Adrenal gland (tissue), 12 donors: ENCODE results near the gene SLC12A9. TPM values are rescaled to one million over a fixed set of nuclear protein-coding genes. Genes with fewer than 3 reads are reported as not detected.

ENCODE experiments used
- DNase-seq, 7 donors: peaks; one replicate each; pipeline ENCODE4 v3.0.0-alpha.2; 2019 to 2020
- H3K27ac ChIP-seq, 5 donors: fragments of 200-600 bp; sonication (generic) in 4 of 5; 1 replicate in 3 of 5; 2 replicates in 2 of 5; pipeline versions ENCODE4 v1.5.1 to v1.8.0; 2016 to 2020; ENCODE audit warnings: mild to moderate bottlenecking in 1 of 5
- H3K27me3 ChIP-seq: fragments of 200-600 bp; 2 replicates; pipeline ENCODE4 v1.8.0; 2021
- H3K36me3 ChIP-seq, 2 donors: fragments of 200-600 bp; replicated peaks in 1 of 2; 1 replicate in 1 of 2; 2 replicates in 1 of 2; pipeline versions ENCODE4 v1.5.1 to v1.8.0; 2018 to 2022
- H3K4me1 ChIP-seq, 2 donors: fragments of 200-600 bp; replicated peaks in 1 of 2; 1 replicate in 1 of 2; 2 replicates in 1 of 2; pipeline versions ENCODE4 v1.5.1 to v1.8.0; 2018 to 2021
- H3K4me3 ChIP-seq, 4 donors: fragments of 200-600 bp; sonication (generic) in 3 of 4; one replicate each; pipeline ENCODE4 v1.5.1; 2016 to 2018
- H3K9me3 ChIP-seq, 3 donors: fragments of 200-600 bp; sonication (generic) in 1 of 3; replicated peaks in 1 of 3; 1 replicate in 2 of 3; 2 replicates in 1 of 3; pipeline versions ENCODE4 v1.5.1 to v1.8.0; 2016 to 2021
- POLR2A ChIP-seq, 2 donors: fragments of 450-650 bp; IDR thresholded peaks; one replicate each; pipeline ENCODE4 v1.6.1; 2017; ENCODE audit warnings: antibody characterized with exemption in 2 of 2, mild to moderate bottlenecking in 2 of 2, moderate library complexity in 1 of 2
- WGBS, 4 donors: extraction: QIAGEN DNeasy Blood & Tissue Kit in 2 of 4; methylation state at CpG; one replicate each; pipeline versions ENCODE4 v1.1.5 to v1.1.7; 2013 to 2017; 5-methylcytosine and 5-hydroxymethylcytosine counted together
- intact Hi-C, 2 donors: fragments of 100-400 bp; cut with DNase I; formaldehyde crosslinking; loops; one replicate each; pipeline versions ENCODE4 v1.14.1 to v1.15.0; 2022 to 2023
- polyA plus RNA-seq, 3 donors: library from polyadenylated mRNA; stranded (reverse); fragments of 200-250 nt in 2 of 3; fragments of 350-450 nt in 1 of 3; fragmentation: Illumina TruSeq in 1 of 3; extraction: RNeasy Lipid Tissue Mini Kit (QIAGEN cat#74804) in 1 of 3; gene quantifications; one replicate each; pipeline ENCODE4 v1.2.3, GENCODE V29; 2013 to 2014
- total RNA-seq, 9 donors: library from RNA; depleted of rRNA in 4 of 9; stranded (reverse); fragments of >200 nt in 4 of 9; fragments of 120-200 nt in 1 of 9; fragmentation: NEBNext Ultra II Directional in 1 of 9; extraction: Animal tissue kit (Norgen Biotek cat#: 25700) in 1 of 9; gene quantifications; one replicate each; pipeline versions ENCODE4 v1.1.0 to v1.2.4, GENCODE V29; 2013 to 2023
- TF ChIP-seq, protein P1 (sequence below), 6 experiments: fragments of 450-650 bp in 4 of 6; fragments of 200-600 bp in 2 of 6; sonication (generic) in 1 of 6; IDR thresholded peaks; 1 replicate in 5 of 6; 2 replicates in 1 of 6; pipeline versions ENCODE4 v1.5.1 to v1.8.0; 2016 to 2021; ENCODE audit warnings: antibody characterized with exemption in 6 of 6, mild to moderate bottlenecking in 2 of 6, moderate library complexity in 1 of 6
- donor health status: healthy with polysubstance abuse.
- donor health status: Bipolar disorder and iron deficiency.
- donor health status: DM: yes; HTN: yes; CAD: no.
- donor health status: DM: no; HTN: no; CAD: no.
- donor health status: DM: no; HTN: no; CAD: no.
- donor health status: DM: yes; HTN: yes; CAD: no.

The SLC12A9 gene
- total and polyA plus RNA-seq, 12 donors: 6.1 to 60.3 (median 20.2) TPM

DNA sequence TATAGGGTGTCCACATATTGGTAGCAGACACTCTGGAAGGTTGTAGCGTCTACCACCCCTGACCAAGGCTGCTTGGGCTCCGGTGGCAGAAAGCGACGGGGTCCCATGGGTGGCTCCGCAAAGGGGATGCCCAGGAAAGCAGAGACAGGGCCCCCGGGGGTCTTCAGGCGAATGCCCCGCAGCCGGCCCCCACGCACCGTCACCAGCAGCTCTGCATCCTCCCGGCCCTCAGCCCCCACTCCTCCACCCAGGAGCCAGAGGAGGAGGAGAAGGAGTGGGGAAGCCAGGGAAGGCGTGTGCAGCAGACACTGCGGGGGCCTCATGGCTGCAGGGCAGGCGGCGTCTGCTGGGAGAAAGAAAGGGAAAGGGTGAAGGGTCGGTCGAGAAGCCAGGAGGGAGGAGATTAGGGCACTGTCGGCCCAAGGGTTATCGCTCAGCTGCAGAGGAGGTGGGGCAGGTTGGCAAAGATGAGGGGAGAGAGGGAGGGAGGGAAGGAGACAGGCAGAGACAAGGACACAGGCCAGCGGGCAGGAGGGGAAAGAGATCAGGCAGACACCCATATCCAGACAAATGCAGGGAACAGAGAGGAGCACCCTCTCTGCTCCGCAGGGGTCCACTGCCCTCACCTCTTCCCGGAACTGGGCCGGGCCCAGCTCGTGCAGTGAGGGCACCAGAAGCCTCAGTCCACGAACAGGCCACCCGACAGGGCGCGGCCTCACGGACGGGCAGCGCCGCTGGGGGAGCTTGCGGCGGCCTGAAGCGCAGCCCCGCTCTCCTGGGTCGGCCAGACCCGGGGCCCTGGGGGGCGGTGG is 41.6 kb downstream of the SLC12A9 start:
- no peak overlapping the region for H3K27ac ChIP-seq
- TF ChIP-seq, protein P1, sequence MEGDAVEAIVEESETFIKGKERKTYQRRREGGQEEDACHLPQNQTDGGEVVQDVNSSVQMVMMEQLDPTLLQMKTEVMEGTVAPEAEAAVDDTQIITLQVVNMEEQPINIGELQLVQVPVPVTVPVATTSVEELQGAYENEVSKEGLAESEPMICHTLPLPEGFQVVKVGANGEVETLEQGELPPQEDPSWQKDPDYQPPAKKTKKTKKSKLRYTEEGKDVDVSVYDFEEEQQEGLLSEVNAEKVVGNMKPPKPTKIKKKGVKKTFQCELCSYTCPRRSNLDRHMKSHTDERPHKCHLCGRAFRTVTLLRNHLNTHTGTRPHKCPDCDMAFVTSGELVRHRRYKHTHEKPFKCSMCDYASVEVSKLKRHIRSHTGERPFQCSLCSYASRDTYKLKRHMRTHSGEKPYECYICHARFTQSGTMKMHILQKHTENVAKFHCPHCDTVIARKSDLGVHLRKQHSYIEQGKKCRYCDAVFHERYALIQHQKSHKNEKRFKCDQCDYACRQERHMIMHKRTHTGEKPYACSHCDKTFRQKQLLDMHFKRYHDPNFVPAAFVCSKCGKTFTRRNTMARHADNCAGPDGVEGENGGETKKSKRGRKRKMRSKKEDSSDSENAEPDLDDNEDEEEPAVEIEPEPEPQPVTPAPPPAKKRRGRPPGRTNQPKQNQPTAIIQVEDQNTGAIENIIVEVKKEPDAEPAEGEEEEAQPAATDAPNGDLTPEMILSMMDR (IDR thresholded peaks at IDR 0.05): no peak
- no peak for TF ChIP-seq POLR2A (IDR thresholded peaks at IDR 0.05)
- H3K4me3 ChIP-seq: peak overlapping the region in 1 of 4 donors; percentile 35
- WGBS, 4 donors: 38 to 54% (median 41%) methylated on average over 17 to 40 of the region's 40 CpGs
- H3K4me1 ChIP-seq: peaks cover 17 to 29% of the 10 kb centered on the region in 2 donors
- peak in 2 of 7 donors; percentile 24 to 40 for DNase-seq
- peaks cover 29% of the 10 kb centered on the region for H3K27me3 ChIP-seq
- intact Hi-C loops: loop anchor here in 1 of 2 donors (10.0 kb wide), 2 partner anchors 271 to 391 kb away; partner anchors contain the start of gene VGF
- no peaks in the 10 kb centered on the region for H3K9me3 ChIP-seq
- H3K36me3 ChIP-seq: no peaks in the 10 kb centered on the region

DNA sequence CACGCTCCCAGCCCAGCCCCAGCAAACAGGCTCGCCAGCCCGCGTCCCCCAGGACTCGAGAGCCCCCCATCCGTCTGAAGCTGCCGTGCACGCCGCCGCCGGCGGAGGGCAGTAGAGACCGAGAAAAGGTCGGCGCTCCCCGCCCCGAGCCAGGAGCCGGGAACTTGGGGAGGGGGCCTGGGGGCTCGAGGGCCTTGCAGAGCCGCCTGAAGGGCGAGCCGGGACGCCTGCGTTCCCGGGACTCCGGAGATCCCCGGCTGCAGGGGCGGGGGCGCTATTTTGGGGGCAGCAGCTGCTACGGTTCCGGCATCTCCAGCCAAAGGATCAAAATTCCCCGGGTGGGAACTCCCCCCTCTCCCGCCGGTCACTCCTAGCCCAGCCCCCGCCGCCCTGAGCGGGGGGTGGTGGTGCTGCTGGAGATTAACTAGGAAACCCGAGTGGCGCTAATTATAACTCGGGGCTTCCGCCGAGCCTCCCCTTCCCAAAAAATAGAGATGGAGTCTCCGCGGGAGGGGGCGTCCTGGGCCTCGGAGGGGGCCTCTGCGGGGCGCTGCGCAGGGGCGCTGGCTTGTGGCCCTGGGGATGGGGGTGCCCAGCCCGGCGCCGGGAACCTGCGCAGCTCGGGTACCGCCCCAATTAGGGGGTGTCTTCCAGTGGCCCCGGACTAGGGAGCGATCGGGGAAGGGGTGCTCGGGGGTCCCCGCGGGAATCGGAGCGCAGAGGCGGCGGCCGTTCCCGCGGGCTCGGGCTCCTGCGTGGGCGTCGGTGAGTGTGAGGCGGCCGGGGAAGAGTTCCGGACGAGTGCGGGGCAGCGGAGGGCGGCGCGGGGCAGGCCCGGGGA is 42.6 kb downstream of the SLC12A9 start:
- no peaks in the 10 kb centered on the region for H3K36me3 ChIP-seq
- H3K27ac ChIP-seq: peak overlapping the region in 1 of 5 donors; percentile 62
- H3K4me3 ChIP-seq: peak overlapping the region in 1 of 4 donors; percentile 35
- intact Hi-C loops: loop anchor here (5.0 to 10.0 kb wide), 3 partner anchors 167 to 390 kb away; partner anchors contain the start of gene VGF (in 1 of the 2)
- no peak for TF ChIP-seq POLR2A (IDR thresholded peaks at IDR 0.05)
- TF ChIP-seq, protein P1 (IDR thresholded peaks at IDR 0.05): peak; percentile 46 to 76 (median 60)
- H3K9me3 ChIP-seq: no peaks in the 10 kb centered on the region
- WGBS, 4 donors: 0 to 1% (median 1%) methylated on average over 5 to 83 of the region's 83 CpGs; no CpG with 5 or more reads in 1 of the 4 donors
- peaks cover 29% of the 10 kb centered on the region for H3K27me3 ChIP-seq
- DNase-seq: peak in 3 of 7 donors; percentile 35 to 65 (median 52)
- peaks cover 16 to 26% of the 10 kb centered on the region in 2 donors for H3K4me1 ChIP-seq

DNA sequence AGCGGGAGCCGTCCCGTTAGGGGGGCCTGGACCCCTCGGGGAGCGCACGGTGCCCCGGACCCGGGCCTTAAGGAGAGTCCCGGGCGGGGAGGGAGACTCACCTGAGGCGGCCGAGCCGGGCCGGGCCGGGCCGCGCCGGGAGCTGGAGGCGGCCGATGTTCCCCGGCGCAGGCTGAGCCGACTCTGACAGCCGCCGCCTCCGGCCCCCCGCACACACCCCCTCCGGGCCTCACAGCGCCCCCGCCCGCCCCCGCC is 43.1 kb downstream of the SLC12A9 start, which contains the start of gene ACHE:
Gene ACHE, minus strand, starts transcription at position 188 of the 255 bp plus-strand sequence. CDS start 1,656 bp downstream, outside the sequence.
- H3K4me1 ChIP-seq: peaks cover 13 to 24% of the 10 kb centered on the region in 2 donors
- H3K9me3 ChIP-seq: no peaks in the 10 kb centered on the region
- H3K36me3 ChIP-seq: no peaks in the 10 kb centered on the region
- peaks cover 29% of the 10 kb centered on the region for H3K27me3 ChIP-seq
- H3K27ac ChIP-seq: peak within 1 kb of the TSS in 1 of 5 donors; percentile 62
- no peak for DNase-seq
- 0% methylated on average over 4 to 32 of the region's 32 CpGs; no CpG with 5 or more reads in 2 of the 4 donors for WGBS, 4 donors
- TF ChIP-seq POLR2A (IDR thresholded peaks at IDR 0.05): no peak
- TF ChIP-seq, protein P1 (IDR thresholded peaks at IDR 0.05): no peak
- intact Hi-C loops: loop anchor here (5.0 to 10.0 kb wide), 3 partner anchors 167 to 389 kb away; partner anchors contain the start of gene VGF (in 1 of the 2)
- H3K4me3 ChIP-seq: peak within 1 kb of the TSS in 1 of 4 donors; percentile 35
